GM12891 (cell line): ENCODE results near the gene MTCP1.

ENCODE experiments used
- DNase-seq: peaks from one replicate; pipeline ENCODE4 v3.0.0; 2011; ENCODE audit warnings: low spot score; ENCODE audit not compliant: insufficient read length
- FAIRE-seq: peaks from 2 replicates; lab custom pipeline; 2011; peaks lifted over from hg19 to GRCh38; lab: Jason Lieb, UNC
- PAX5 ChIP-seq: IDR thresholded peaks from 2 replicates; pipeline ENCODE4 v1.6.1; 2011; ENCODE audit warnings: low read length, moderate library complexity, mild to moderate bottlenecking; ENCODE audit not compliant: insufficient read depth, severe bottlenecking
- POLR2A ChIP-seq: IDR thresholded peaks from 2 replicates; pipeline ENCODE4 v1.6.1; 2011; ENCODE audit warnings: low read depth, low read length, control low read depth
- POLR2AphosphoS5 ChIP-seq: IDR thresholded peaks from 2 replicates; pipeline ENCODE4 v1.6.1; 2011; ENCODE audit warnings: low read depth, low read length, control low read depth
- POU2F2 ChIP-seq: IDR thresholded peaks from 2 replicates; pipeline ENCODE4 v1.6.1; 2011; ENCODE audit warnings: low read depth, mild to moderate bottlenecking, control low read depth, low read length, moderate library complexity
- SPI1 ChIP-seq: IDR thresholded peaks from 2 replicates; pipeline ENCODE4 v1.6.1; 2011; ENCODE audit warnings: low read depth, low read length, control low read depth
- TAF1 ChIP-seq: IDR thresholded peaks from 2 replicates; pipeline ENCODE4 v1.6.1; 2011; ENCODE audit warnings: low read depth, low read length, control low read depth

MTCP1 gene

DNA sequence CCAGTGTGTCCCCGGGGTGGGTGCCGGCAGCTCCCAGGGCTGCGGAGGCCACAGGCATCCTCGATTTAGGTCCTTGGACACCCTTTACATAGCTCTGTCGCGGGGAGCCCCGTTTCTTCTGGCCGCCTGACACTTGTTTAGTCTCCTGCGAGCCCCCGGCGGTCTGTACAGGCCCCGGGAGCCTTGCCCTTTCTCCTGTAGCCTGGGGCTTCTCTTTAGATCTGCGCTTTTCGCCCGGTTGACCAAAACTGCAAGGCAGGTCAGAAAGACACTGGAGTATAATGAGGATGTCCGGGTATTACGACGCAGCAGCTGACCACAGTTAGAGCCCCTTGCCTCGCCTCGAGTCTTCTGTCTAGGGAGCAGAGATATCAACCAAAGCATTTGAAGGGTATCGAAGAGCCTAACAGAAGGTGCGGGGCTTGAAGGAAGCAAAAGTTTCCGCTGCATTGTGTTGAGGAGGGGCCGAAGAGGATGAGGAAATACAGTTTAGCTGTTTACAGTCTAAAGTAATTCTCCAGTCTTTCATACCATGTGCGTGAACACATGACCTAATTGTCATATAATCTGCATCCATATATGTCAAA, 851 bp upstream of the MTCP1 start:
- TF ChIP-seq SPI1 (no peak), TAF1 (no peak), PAX5 (no peak), POLR2AphosphoS5 (no peak), POLR2A (no peak; the same call in 1 of the 2 replicates), POU2F2 (no peak)
- no peak for FAIRE-seq
- DNase-seq, result no peak

- DNase-seq, result no peak
- no peak for FAIRE-seq
Measured at GRCh38 chrX:155070663-155070974, 317 bp downstream of the MTCP1 start.

GRCh38 chrX:155070038-155070437, 898 bp downstream of the MTCP1 start:
- DNase-seq, result no peak
- TF ChIP-seq SPI1 (no peak), TAF1 (no peak), POLR2AphosphoS5 (no peak), POLR2A (no peak), PAX5 (no peak), POU2F2 (no peak)
- FAIRE-seq, result peak; percentile 35

More at GRCh38 chrX:155070663-155070974, 317 bp downstream of the MTCP1 start:
- TF ChIP-seq PAX5, result no peak
- TF ChIP-seq SPI1, result no peak
- TF ChIP-seq TAF1, result no peak
- TF ChIP-seq POU2F2, result no peak
- no peak for TF ChIP-seq POLR2A
- TF ChIP-seq POLR2AphosphoS5, result no peak

DNA sequence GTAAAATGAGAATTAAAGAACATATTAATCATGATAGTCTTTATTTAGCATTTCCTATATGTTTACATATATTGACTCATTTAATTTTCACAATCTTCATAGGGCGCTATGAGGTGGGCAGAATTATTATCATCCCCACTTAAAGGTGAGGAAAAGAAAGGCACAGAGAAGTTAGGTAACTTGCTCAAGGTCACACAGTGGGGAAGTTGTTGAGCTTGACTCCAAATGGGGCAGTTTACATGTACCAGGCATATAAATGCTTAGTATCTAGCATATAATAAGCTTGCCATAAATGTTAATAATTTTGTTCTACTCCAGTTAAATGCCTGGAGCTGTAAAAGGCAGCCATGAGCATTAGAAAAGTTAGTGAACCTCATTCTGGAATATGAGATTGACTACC, 1.5 kb downstream of the MTCP1 start:
- FAIRE-seq, result no peak

GRCh38 chrX:155068165-155068564, 2.8 kb downstream of the MTCP1 start:
- DNase-seq, result no peak
- peak; percentile 26 for FAIRE-seq
- TF ChIP-seq POU2F2, result no peak
- no peak for TF ChIP-seq PAX5
- no peak for TF ChIP-seq POLR2A
- TF ChIP-seq SPI1, result no peak
- no peak for TF ChIP-seq TAF1
- no peak for TF ChIP-seq POLR2AphosphoS5

More for the DNA sequence above, 1.5 kb downstream of the MTCP1 start:
- TF ChIP-seq PAX5, result no peak
- TF ChIP-seq POLR2A, result no peak
- no peak for DNase-seq

GRCh38 chrX:155065035-155065734, 5.8 kb downstream of the MTCP1 start:
- peak; percentile 64 for FAIRE-seq
- TF ChIP-seq POLR2A, result 0 out of 2 replicates have a peak, but pooled peaks have one; percentile 30
- no peak for TF ChIP-seq POU2F2
- no peak for DNase-seq

GRCh38 chrX:155061760-155062159, 9.2 kb downstream of the MTCP1 start:
- DNase-seq (no peak), FAIRE-seq (no peak)
- no peak for TF ChIP-seq POLR2A
- TF ChIP-seq TAF1, result no peak
- no peak for TF ChIP-seq SPI1
- TF ChIP-seq POU2F2, result no peak
- TF ChIP-seq POLR2AphosphoS5, result no peak
- no peak for TF ChIP-seq PAX5

GRCh38 chrX:155056877-155057792, 13.8 kb downstream of the MTCP1 start:
- TF ChIP-seq SPI1 (no peak), POLR2A (no peak), TAF1 (no peak), POU2F2 (no peak), PAX5 (no peak), POLR2AphosphoS5 (no peak)
- DNase-seq (no peak), FAIRE-seq (peak; percentile 97)

GRCh38 chrX:155056471-155056870, 14.5 kb downstream of the MTCP1 start:
- DNase-seq (no peak), FAIRE-seq (peak; percentile 81)
- TF ChIP-seq SPI1 (no peak), POU2F2 (no peak), PAX5 (no peak), TAF1 (no peak), POLR2AphosphoS5 (no peak), POLR2A (no peak)
